HCT116 (cell line): ENCODE data around the gene ACSS2. TPM values are rescaled to one million over a fixed set of nuclear protein-coding genes. Genes with fewer than 3 reads are reported as not detected.

Source experiments
- ATAC-seq: fragments of 200-7000 bp; cut with Tn5 transposase; 2 replicates; pipeline ENCODE4 v1.9.1; 2020; ENCODE audit warnings: mild to moderate bottlenecking, moderate library complexity
- BruUV-seq: library from RNA; stranded (reverse); fragments of 400-500 nt; replicated peaks from 2 replicates; lab custom pipeline; 2021; lab: Mats Ljungman, UMichigan
- CTCF ChIA-PET: fragments of 300-600 bp; sonication (Branson Sonifier 250); formaldehyde crosslinking; loops from one replicate; lab custom pipeline; 2021; ENCODE audit warnings: antibody characterized with exemption; lab: Charles Lee
- POLR2A ChIA-PET: fragments of 300-600, 350-600 bp; sonication (Branson Sonifier 250); formaldehyde crosslinking; loops from one replicate; lab custom pipeline; 2021; ENCODE audit warnings: antibody characterized with exemption; lab: Charles Lee
- RAD21 ChIA-PET, 2 experiments: fragments of 300-600 bp; sonication (Branson Sonifier 250); formaldehyde crosslinking; loops; one replicate each; lab custom pipeline; 2023; ENCODE audit warnings: low total read pairs in 2 of 2; ENCODE audit not compliant: uncharacterized antibody in 2 of 2, unreplicated experiment in 2 of 2, low non-redundant PET in 1 of 2; lab: Charles Lee
- DNase-seq: peaks from one replicate; pipeline ENCODE4 v3.0.0-alpha.2; 2010; ENCODE audit warnings: low read depth, low spot score
- H2AFZ ChIP-seq: fragments of 200-600 bp; shearing (Covaris generic), sonication (generic); 2 replicates; pipeline ENCODE4 v1.6.1; 2017; ENCODE audit warnings: low read depth, mixed run types, mixed read lengths, antibody characterized with exemption, low read length; ENCODE audit not compliant: poor library complexity, severe bottlenecking
- H3K27ac ChIP-seq: 2 replicates; pipeline ENCODE4 v1.5.1; 2012; ENCODE audit warnings: low read depth, low read length
- H3K27me3 ChIP-seq: fragments of 200-600 bp; sonication (generic); 2 replicates; pipeline ENCODE4 v1.6.1; 2016; ENCODE audit warnings: mixed run types, low read length, mixed read lengths; ENCODE audit not compliant: insufficient read depth
- H3K36me3 ChIP-seq, 2 experiments: fragments of 200-500 bp in 1 of 2; fragments of 200-600 bp in 1 of 2; sonication (Bioruptor generic) in 1 of 2; sonication (generic) in 1 of 2; 2 replicates each; pipeline versions ENCODE4 v1.5.1 to v1.6.1; 2014 to 2016; ENCODE audit warnings: low read length in 2 of 2, inconsistent platforms in 1 of 2, mixed read lengths in 1 of 2, mixed run types in 1 of 2; ENCODE audit not compliant: insufficient read depth in 2 of 2, control insufficient read depth in 1 of 2
- H3K4me1 ChIP-seq, 2 experiments: fragments of 200-600 bp in 1 of 2; sonication (generic) in 1 of 2; 2 replicates each; pipeline versions ENCODE4 v1.5.1 to v1.6.1; 2012 to 2017; ENCODE audit warnings: low read length in 2 of 2, inconsistent platforms in 1 of 2, mild to moderate bottlenecking in 1 of 2, mixed read lengths in 1 of 2, mixed run types in 1 of 2, moderate library complexity in 1 of 2; ENCODE audit not compliant: insufficient read depth in 2 of 2, control insufficient read depth in 1 of 2
- H3K4me2 ChIP-seq: fragments of 200-600 bp; sonication (generic); 2 replicates; pipeline ENCODE4 v1.6.1; 2017; ENCODE audit warnings: mixed run types, low read length, mixed read lengths
- H3K4me3 ChIP-seq, 2 experiments: fragments of 200-600 bp in 1 of 2; sonication (generic) in 1 of 2; replicated peaks in 1 of 2; 2 replicates each; pipeline ENCODE4 v1.5.1; 2011 to 2016; ENCODE audit warnings: low read length in 2 of 2, control low read depth in 1 of 2, low read depth in 1 of 2, mild to moderate bottlenecking in 1 of 2, mixed read lengths in 1 of 2, mixed run types in 1 of 2
- H3K79me2 ChIP-seq: fragments of 200-600 bp; sonication (generic); 2 replicates; pipeline ENCODE4 v1.6.1; 2017; ENCODE audit warnings: mild to moderate bottlenecking, mixed run types, low read length, moderate library complexity, mixed read lengths; ENCODE audit not compliant: insufficient read depth
- H3K9ac ChIP-seq: fragments of 200-600 bp; sonication (generic); 2 replicates; pipeline ENCODE4 v1.6.1; 2016; ENCODE audit warnings: low read length, mixed read lengths
- H3K9me2 ChIP-seq: fragments of 200-600 bp; sonication (generic), shearing (Covaris generic); 2 replicates; pipeline ENCODE4 v1.6.1; 2017; ENCODE audit warnings: mixed run types, mild to moderate bottlenecking, moderate library complexity; ENCODE audit not compliant: insufficient read depth
- H3K9me3 ChIP-seq, 2 experiments: fragments of 200-500 bp in 1 of 2; fragments of 200-600 bp in 1 of 2; sonication (Bioruptor generic) in 1 of 2; sonication (generic) in 1 of 2; 2 replicates each; pipeline ENCODE4 v1.6.1; 2014 to 2017; ENCODE audit warnings: low read length in 2 of 2, mixed read lengths in 2 of 2, inconsistent platforms in 1 of 2, low read depth in 1 of 2, mild to moderate bottlenecking in 1 of 2, mixed run types in 1 of 2, moderate library complexity in 1 of 2; ENCODE audit not compliant: control insufficient read depth in 1 of 2, insufficient read depth in 1 of 2
- H4K20me1 ChIP-seq: fragments of 200-600 bp; sonication (generic), shearing (Covaris generic); 2 replicates; pipeline ENCODE4 v1.6.1; 2017; ENCODE audit warnings: mixed run types, mild to moderate bottlenecking, moderate library complexity; ENCODE audit not compliant: insufficient read depth
- ATF3 ChIP-seq: IDR thresholded peaks from 2 replicates; pipeline ENCODE4 v1.6.1; 2012
- CEBPB ChIP-seq: IDR thresholded peaks from 2 replicates; pipeline ENCODE4 v1.6.1; 2012; ENCODE audit warnings: low read depth
- CTCF ChIP-seq, 3 experiments: fragments of 200-600 bp in 1 of 3; sonication (generic) in 1 of 3; IDR thresholded peaks in 2 of 3; conservative IDR thresholded peaks in 1 of 3; 2 replicates each; pipeline ENCODE4 v1.5.1; 2012 to 2017; ENCODE audit warnings: low read depth in 2 of 3, low read length in 2 of 3, antibody characterized with exemption in 1 of 3, borderline replicate concordance in 1 of 3, control low read depth in 1 of 3, mild to moderate bottlenecking in 1 of 3, mixed read lengths in 1 of 3, mixed run types in 1 of 3, moderate library complexity in 1 of 3; ENCODE audit not compliant: insufficient read depth in 1 of 3
- EGR1 ChIP-seq: IDR thresholded peaks from 2 replicates; pipeline ENCODE4 v1.6.1; 2012; ENCODE audit warnings: low read depth
- ELF1 ChIP-seq: IDR thresholded peaks from 2 replicates; pipeline ENCODE4 v1.6.1; 2012; ENCODE audit warnings: low read depth, borderline replicate concordance
- EZH2 ChIP-seq: fragments of 200-600 bp; sonication (generic); IDR thresholded peaks from 2 replicates; pipeline ENCODE4 v1.6.1; 2017; ENCODE audit warnings: antibody characterized with exemption, mixed run types
- EZH2phosphoT487 ChIP-seq: fragments of 200-600 bp; IDR thresholded peaks from 2 replicates; pipeline ENCODE4 v1.6.1; 2018; ENCODE audit warnings: antibody characterized with exemption, borderline replicate concordance
- MAX ChIP-seq: IDR thresholded peaks from 2 replicates; pipeline ENCODE4 v1.6.1; 2012
- POLR2A ChIP-seq: IDR thresholded peaks from 2 replicates; pipeline ENCODE4 v1.7.0; 2011; ENCODE audit warnings: borderline replicate concordance; ENCODE audit not compliant: insufficient read depth, insufficient read length; ENCODE audit errors: extremely low read depth
- POLR2AphosphoS5 ChIP-seq: IDR thresholded peaks from 2 replicates; pipeline ENCODE4 v1.6.1; 2011; ENCODE audit warnings: mild to moderate bottlenecking, low read depth, low read length, moderate library complexity
- REST ChIP-seq: IDR thresholded peaks from 2 replicates; pipeline ENCODE4 v1.6.1; 2012; ENCODE audit warnings: low read depth
- TCF7L2 ChIP-seq: IDR thresholded peaks from 2 replicates; pipeline ENCODE4 v1.7.0; 2011; ENCODE audit warnings: borderline replicate concordance, inconsistent platforms; ENCODE audit not compliant: insufficient read depth, insufficient read length; ENCODE audit errors: extremely low read depth
- YY1 ChIP-seq: IDR thresholded peaks from 2 replicates; pipeline ENCODE4 v1.6.1; 2011; ENCODE audit warnings: low read length, low read depth, moderate library complexity, mild to moderate bottlenecking; ENCODE audit not compliant: insufficient replicate concordance; ENCODE audit errors: extremely low read depth
- ZBTB33 ChIP-seq: IDR thresholded peaks from 2 replicates; pipeline ENCODE4 v1.6.1; 2011; ENCODE audit warnings: mild to moderate bottlenecking, low read length, moderate library complexity; ENCODE audit not compliant: insufficient replicate concordance; ENCODE audit errors: extremely low read depth
- ZFX ChIP-seq: fragments of 450-650 bp; IDR thresholded peaks from 2 replicates; pipeline ENCODE4 v1.6.1; 2017
- ZNF274 ChIP-seq: fragments of 200-500 bp; sonication (Bioruptor generic); IDR thresholded peaks from 2 replicates; pipeline ENCODE4 v1.6.1; 2014; ENCODE audit warnings: mild to moderate bottlenecking, low read depth, low read length, inconsistent platforms
- intact Hi-C: fragments of 100-400 bp; cut with micrococcal nuclease; formaldehyde crosslinking; loops from 2 replicates; pipeline ENCODE4 v1.10.0; 2022
- total RNA-seq: library from RNA; stranded (reverse); gene quantifications from one replicate; pipeline ENCODE4 v1.2.1, GENCODE V29; 2021; ENCODE audit not compliant: unreplicated experiment

The ACSS2 gene
- total RNA-seq, 1 experiment from 2014 or later: 71.7 TPM

- Histone ChIP-seq H3K9me2 (no peaks in the 10 kb centered on the region), H3K4me1 (peaks cover 23 to 46% of the 10 kb centered on the region in 2 experiments), H3K27ac (no peak overlapping the region), H3K4me3 (no peak overlapping the region), H3K79me2 (no peaks in the 10 kb centered on the region; the same call in 1 of the 2 replicates), H2AFZ (peak overlapping the region; percentile 28), H4K20me1 (no peaks in the 10 kb centered on the region), H3K9me3 (no peaks in the 10 kb centered on the region), H3K27me3 (no peaks in the 10 kb centered on the region), H3K36me3 (no peaks in the 10 kb centered on the region), H3K4me2 (peak overlapping the region; percentile 78), H3K9ac (no peak overlapping the region)
- ATAC-seq (no peak), DNase-seq (no peak)
- RAD21 ChIA-PET: interaction anchor here (1.0 to 1.5 kb wide), 6 partner anchors 17 to 129 kb away, joined by 3 to 11 read pairs (median 5); partner anchors contain the start of genes GSS (in 2 of the 2) and MYH7B (in 2 of the 2)
- BruUV-seq: no TSS peak
- POLR2A ChIA-PET: interaction anchor here (0.8 to 0.9 kb wide), 2 partner anchors 80 to 125 kb away, joined by 3 read pairs; no protein-coding TSS in a partner anchor
- TF ChIP-seq YY1: no peak
- no peak for TF ChIP-seq EZH2phosphoT487
- TF ChIP-seq ZBTB33: no peak
- TF ChIP-seq EGR1: no peak
- TF ChIP-seq POLR2AphosphoS5: no peak
- TF ChIP-seq CTCF (IDR thresholded peaks at IDR 0.05 in 2 of 3, conservative IDR thresholded peaks at IDR 0.05 in 1 of 3; ENCODE audit: borderline replicate concordance in 1 of 3, insufficient read depth in 1 of 3, low read depth in 2 of 3, low read length in 2 of 3): no peak
- TF ChIP-seq REST: no peak
- no peak for TF ChIP-seq CEBPB
- TF ChIP-seq ELF1: no peak
- no peak for TF ChIP-seq TCF7L2
- TF ChIP-seq ZFX: no peak
- TF ChIP-seq EZH2: no peak
- no peak for TF ChIP-seq MAX
- TF ChIP-seq ATF3: no peak
- no peak for TF ChIP-seq ZNF274
- TF ChIP-seq POLR2A: no peak
- CTCF ChIA-PET: interaction anchor here (0.8 to 3.4 kb wide), 18 partner anchors 10 to 335 kb away, joined by 3 to 26 read pairs (median 4); partner anchors contain the start of genes EDEM2, GSS, MYH7B and TRPC4AP
- intact Hi-C loops: loop anchor here (1.0 to 10.0 kb wide), 3 partner anchors 87 to 391 kb away; no protein-coding TSS in a partner anchor
Observed at GRCh38 chr20:34873583-34874093, 2.8 kb upstream of the ACSS2 start.
